ENCODE measurements around the gene APOA5.
"Not testable (repeated sequence)": the region's sequence is repeated elsewhere in the genome, so short reads cannot be mapped to it uniquely, and the experiment has no call there.

APOA5 gene, protein sequence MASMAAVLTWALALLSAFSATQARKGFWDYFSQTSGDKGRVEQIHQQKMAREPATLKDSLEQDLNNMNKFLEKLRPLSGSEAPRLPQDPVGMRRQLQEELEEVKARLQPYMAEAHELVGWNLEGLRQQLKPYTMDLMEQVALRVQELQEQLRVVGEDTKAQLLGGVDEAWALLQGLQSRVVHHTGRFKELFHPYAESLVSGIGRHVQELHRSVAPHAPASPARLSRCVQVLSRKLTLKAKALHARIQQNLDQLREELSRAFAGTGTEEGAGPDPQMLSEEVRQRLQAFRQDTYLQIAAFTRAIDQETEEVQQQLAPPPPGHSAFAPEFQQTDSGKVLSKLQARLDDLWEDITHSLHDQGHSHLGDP

DNA sequence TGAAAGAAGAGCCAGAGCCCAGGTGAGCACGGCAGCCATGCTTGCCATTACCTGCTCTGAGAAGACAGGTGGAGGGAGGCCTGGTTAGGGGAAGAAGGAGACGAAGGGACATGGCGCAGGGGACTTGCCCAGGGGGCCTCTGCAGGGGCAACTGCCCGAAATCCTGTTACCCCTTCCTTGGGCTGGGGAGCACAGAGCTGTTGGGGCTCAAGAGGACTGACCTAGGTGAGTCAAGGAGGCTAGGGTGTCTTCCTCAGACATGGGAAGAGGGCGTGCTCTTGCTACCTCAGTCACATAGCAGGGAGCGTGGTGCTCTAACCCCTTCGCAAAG lies at the start of gene APOA5:
Gene APOA5 (minus strand): TSS at position 67 of the 331 bp plus-strand sequence. CDS start 19 bp downstream, at position 48.
- FAIRE-seq, result no peak

DNA sequence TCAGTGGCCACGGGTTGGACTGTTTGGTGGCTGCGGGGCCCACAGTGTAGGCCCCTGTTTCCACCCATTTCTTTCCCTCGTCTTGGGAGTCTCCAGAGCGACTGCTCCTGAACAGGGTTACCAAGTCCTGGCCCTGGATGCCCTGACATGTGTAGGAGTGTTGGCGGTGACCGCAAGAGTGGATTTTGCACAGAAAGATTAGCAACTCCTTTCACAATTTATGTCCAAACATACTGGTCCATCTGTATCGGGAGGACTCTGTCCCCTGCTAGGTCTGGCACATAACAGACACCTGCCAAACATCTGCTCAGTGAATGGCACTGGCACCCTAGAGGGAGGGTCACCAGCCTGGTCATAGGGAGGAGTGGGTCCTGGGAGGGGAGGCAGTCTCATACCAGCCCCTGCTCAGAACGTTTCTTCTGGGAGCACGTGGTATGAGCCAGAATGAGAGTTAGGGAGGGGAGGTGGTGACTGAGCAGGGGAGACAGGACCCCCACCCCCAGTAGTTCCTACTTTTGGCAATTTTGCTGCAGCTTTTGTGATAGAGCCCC lies 49.1 kb upstream of the APOA5 start:
- no peak for FAIRE-seq

DNA sequence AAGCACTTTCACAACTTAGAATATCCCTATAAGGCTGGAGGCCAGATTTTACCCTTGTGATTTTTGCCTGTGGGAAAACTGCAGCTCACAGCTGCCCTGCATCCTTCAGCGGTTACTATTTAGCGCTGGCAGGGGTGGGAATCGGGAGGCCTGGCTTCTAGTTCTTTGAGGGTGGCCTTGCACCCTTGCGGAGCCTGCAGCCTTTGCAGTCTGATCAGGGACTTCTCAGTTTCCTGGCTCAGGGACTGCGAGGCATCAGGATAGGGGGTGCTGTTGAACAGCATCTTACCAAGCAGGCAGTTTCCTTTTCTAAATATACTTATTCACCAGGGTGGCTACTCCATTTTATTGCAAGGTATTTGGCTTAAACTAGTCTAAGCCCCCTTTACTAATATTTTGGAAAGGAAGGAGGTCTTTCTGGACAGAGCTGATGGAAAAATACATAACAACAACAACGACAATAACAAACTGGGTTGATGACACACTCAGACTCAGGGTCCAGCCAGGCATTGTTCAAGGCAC lies 48.6 kb upstream of the APOA5 start:
- no peak for FAIRE-seq

DNA sequence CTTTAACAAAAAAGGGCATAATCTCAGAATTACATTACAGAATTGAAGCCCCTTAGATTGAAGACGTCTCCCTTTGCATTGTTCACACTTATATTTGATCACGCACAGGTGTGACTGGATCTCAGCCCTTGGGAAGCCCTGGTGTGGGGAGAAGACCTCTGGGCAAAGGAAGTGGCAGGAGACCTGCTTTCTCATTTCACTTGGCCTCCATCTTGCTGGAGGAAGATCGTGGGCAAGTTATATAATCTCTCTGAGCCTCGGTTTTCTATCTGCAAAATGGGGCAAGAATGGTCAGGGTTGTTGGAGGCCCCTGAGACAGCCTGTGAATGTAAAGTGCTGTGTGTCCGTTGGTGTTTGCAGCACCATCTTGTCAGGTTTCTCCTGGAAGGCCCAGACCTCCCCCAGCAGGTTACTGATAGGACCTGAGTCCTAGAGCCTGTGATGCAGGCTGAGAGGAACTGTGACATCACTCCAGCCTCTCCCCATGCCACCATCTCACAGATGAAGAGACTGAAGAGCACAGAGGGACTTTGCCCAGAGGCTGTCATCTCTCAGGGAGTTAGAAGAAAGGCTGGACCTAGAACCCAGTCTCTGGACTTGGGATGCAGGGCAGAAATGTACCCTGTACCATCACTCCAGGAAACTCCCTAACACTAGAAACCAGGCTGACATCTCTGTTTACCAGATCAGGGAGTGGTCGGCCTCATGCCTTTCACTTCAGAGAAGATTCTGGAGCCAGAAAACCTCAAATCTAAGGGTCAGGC lies 46.8 kb upstream of the APOA5 start:
- no peak for FAIRE-seq

DNA sequence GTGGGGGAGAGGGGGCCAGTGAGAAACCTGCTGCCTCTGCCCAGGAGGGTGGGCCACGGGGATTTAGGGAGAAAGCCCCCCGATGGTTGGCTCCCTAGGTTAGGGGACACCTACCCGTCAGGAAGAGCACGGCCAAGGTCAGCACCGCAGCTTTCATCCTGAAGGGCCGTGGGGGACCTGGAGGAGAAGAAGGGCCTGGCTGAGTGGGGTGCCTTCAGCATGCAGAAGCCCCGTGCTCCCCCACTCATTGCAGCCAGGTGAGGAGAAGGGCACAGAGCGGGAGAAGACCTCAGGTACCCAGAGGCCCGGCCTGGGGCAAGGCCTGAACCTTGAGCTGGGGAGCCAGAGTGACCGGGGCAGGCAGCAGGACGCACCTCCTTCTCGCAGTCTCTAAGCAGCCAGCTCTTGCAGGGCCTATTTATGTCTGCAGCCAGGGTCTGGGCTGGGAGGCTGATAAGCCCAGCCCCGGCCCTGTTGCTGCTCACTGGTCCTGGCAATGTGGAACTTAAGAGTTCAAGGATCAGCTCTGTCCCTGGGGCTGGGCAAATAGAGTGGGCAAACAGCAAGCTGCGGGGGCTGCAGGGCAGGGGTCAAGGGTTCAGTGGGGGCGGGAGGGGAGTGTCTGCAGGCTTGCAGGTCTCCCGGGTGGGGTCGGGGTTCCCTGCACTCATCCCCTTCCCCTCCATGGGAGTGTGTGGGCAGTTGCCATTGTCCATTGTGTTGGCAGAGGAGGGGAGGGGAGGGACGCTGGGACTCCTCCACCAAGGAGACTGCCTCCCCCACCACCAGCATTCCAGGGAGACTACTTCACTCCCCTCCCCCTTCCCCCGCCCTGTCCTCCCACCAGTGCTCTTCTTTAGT lies 45.8 kb upstream of the APOA5 start, which contains the start of gene APOA1:
Gene APOA1 (minus strand): TSS at position 392 of the 861 bp plus-strand sequence. CDS start 235 bp downstream, at position 157.
- FAIRE-seq, result no peak

DNA sequence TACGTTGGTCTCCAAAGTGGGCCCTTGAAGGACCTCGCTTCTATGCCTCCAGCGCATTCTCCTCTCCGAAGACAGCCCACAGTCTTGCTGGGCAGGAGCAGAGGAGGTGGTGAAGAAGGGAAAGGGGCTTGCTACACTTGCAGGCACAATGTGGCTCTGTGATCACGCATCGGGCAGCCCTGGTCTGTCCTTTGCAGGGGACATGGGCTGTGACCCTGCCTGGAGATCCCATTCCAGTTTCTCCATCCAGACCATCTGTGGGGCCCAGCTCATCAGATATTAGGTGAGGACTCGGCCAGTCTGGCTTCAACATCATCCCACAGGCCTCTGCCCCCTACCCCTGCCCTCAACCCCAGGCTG lies 44.9 kb upstream of the APOA5 start:
- no peak for FAIRE-seq

DNA sequence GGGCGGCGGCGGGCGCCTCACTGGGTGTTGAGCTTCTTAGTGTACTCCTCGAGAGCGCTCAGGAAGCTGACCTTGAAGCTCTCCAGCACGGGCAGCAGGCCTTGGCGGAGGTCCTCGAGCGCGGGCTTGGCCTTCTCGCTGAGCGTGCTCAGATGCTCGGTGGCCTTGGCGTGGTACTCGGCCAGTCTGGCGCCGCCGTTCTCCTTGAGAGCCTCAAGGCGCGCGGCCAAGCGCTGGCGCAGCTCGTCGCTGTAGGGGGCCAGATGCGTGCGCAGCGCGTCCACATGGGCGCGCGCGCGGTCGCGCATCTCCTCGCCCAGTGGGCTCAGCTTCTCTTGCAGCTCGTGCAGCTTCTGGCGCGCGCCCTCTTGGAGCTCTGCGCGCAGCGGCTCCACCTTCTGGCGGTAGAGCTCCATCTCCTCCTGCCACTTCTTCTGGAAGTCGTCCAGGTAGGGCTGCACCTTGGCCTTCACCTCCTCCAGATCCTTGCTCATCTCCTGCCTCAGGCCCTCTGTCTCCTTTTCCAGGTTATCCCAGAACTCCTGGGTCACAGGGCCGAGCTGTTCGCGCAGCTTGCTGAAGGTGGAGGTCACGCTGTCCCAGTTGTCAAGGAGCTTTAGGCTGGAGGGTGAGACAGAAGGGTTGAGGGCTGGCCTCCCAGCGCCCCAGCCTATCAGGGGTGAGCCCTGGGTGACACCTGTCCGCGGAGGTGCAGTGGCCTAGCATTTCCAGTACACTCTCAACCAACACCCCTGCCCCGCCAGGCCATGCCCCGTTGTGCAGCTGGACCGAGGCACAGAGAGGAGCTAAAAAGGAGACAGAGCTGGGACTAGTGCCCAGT lies 44.3 kb upstream of the APOA5 start:
- FAIRE-seq, result no peak

DNA sequence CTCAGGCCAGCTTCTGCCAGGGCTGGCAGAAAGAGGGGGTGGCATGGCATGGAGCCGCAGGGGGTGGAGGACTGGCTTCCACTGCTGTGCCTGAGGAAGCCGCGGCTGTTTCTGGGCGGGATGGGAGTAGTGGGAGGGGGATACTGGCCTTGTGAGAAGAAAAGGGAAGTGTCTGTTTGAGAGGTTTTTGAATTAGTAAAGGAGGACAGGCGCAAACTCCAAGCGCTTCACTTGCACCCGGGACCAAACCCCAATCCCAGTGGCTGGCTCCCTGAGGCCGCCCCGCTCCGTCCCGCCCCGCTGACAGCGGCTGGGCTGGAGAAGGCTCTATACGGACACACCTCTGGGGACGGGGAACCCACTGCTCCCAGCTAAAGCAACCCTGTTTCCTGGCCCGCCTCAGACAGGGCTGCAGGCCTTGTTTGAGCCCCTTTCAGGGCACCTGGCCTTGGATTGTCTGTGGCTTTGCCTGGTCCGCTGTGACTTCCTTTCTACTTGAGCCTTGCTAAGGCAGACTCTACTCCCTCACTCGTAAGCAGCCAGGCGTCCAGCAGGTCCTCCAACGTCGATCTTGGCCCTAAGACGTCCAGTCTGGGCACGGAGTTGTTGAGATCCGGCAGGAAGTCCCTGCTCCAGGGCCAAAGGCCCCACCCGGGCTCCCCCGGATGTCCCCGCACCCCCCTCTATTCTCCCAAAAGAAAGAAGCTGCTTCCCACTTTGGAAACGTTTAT lies 43.5 kb upstream of the APOA5 start:
- no peak for FAIRE-seq

DNA sequence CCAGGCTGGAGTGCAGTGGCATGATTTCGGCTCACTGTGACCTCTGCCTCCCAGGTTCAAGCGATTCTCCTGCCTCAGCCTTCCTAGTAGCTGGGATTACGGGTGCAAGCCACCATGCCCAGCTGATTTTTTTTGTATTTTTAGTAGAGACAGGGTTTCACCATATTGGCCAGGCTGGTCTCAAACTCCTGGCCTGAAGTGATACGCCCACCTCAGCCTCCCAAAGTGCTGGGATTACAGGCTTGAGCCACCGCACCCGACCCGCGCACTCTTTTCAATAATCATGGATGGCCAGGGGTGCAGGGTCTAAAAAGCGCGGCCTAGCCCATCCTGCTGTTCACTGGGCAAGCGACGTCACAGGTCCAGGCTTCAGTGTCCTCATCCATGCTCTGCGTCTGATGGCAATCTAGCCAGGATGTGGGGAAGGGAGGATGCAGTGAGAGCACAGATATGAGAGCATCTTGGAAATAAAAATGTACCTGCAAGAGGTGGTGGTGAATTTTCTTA lies 42.9 kb upstream of the APOA5 start:
- FAIRE-seq, result not testable (repeated sequence)

DNA sequence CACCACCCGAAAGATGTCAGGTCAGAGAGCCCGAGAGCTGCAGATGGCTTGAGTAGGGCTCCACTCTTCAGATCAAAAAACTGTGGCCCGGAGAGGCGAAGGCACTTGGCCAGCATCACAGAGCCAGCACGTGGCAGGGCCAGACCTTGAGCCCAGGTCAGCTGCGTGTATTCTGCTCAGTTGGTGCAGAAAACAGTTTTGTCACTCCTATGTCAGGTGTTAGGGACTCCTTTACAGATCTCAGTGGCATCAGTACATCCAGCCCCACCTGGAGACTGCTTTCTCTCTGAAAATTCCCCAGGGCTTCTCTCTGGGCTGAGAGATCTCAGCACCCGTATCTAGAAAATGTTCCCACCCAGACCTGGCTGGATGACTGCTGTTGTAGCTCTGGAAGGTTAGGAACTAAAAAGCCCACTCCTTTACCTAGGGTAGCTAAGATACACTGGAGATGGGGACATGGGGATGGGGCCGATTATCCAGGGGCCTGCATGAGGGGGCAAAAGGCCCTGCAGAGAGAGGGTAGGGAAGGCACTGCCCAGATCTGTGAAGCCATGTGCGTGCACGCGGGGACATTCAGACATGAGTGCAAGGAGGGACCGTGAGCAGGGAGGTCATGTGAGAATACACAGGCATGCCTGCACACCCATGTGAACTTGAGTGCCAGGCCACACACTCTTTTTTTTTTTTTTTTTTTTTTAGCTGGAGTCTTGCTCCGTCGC lies 42.3 kb upstream of the APOA5 start:
- FAIRE-seq, result no peak

DNA sequence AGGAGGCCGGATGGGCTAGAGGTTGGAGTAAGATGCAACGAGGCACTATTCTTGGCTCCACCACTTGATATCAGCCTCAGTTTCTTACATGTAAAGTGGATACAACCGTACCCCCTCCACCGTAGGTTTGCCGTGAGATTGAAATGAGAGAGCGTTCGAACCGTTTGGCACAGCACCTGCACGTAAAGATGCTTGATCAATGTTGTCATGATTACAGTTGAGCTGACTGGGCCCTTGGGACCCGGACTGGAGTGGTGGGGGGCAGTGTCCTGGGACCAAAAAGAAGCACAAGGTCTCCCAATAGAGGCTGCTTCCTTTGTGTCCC lies 41.8 kb upstream of the APOA5 start:
- FAIRE-seq, result no peak

DNA sequence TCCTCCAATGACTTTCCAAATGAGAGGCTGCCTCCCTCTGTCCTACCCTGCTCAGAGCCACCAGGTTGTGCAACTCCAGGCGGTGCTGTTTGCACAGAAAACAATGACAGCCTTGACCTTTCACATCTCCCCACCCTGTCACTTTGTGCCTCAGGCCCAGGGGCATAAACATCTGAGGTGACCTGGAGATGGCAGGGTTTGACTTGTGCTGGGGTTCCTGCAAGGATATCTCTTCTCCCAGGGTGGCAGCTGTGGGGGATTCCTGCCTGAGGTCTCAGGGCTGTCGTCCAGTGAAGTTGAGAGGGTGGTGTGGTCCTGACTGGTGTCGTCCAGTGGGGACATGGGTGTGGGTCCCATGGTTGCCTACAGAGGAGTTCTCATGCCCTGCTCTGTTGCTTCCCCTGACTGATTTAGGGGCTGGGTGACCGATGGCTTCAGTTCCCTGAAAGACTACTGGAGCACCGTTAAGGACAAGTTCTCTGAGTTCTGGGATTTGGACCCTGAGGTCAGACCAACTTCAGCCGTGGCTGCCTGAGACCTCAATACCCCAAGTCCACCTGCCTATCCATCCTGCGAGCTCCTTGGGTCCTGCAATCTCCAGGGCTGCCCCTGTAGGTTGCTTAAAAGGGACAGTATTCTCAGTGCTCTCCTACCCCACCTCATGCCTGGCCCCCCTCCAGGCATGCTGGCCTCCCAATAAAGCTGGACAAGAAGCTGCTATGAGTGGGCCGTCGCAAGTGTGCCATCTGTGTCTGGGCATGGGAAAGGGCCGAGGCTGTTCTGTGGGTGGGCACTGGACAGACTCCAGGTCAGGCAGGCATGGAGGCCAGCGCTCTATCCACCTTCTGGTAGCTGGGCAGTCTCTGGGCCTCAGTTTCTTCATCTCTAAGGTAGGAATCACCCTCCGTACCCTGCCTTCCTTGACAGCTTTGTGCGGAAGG lies 40.9 kb upstream of the APOA5 start:
- no peak for FAIRE-seq

DNA sequence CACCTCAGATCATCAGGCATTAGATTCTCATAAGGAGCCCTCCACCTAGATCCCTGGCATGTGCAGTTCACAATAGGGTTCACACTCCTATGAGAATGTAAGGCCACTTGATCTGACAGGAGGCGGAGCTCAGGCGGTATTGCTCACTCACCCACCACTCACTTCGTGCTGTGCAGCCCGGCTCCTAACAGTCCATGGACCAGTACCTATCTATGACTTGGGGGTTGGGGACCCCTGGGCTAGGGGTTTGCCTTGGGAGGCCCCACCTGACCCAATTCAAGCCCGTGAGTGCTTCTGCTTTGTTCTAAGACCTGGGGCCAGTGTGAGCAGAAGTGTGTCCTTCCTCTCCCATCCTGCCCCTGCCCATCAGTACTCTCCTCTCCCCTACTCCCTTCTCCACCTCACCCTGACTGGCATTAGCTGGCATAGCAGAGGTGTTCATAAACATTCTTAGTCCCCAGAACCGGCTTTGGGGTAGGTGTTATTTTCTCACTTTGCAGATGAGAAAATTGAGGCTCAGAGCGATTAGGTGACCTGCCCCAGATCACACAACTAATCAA lies 40.2 kb upstream of the APOA5 start:
- no peak for FAIRE-seq

DNA sequence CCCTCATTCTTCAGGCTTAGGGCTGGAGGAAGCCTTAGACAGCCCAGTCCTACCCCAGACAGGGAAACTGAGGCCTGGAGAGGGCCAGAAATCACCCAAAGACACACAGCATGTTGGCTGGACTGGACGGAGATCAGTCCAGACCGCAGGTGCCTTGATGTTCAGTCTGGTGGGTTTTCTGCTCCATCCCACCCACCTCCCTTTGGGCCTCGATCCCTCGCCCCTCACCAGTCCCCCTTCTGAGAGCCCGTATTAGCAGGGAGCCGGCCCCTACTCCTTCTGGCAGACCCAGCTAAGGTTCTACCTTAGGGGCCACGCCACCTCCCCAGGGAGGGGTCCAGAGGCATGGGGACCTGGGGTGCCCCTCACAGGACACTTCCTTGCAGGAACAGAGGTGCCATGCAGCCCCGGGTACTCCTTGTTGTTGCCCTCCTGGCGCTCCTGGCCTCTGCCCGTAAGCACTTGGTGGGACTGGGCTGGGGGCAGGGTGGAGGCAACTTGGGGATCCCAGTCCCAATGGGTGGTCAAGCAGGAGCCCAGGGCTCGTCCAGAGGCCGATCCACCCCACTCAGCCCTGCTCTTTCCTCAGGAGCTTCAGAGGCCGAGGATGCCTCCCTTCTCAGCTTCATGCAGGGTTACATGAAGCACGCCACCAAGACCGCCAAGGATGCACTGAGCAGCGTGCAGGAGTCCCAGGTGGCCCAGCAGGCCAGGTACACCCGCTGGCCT lies 38.7 kb upstream of the APOA5 start:
- FAIRE-seq, result no peak

DNA sequence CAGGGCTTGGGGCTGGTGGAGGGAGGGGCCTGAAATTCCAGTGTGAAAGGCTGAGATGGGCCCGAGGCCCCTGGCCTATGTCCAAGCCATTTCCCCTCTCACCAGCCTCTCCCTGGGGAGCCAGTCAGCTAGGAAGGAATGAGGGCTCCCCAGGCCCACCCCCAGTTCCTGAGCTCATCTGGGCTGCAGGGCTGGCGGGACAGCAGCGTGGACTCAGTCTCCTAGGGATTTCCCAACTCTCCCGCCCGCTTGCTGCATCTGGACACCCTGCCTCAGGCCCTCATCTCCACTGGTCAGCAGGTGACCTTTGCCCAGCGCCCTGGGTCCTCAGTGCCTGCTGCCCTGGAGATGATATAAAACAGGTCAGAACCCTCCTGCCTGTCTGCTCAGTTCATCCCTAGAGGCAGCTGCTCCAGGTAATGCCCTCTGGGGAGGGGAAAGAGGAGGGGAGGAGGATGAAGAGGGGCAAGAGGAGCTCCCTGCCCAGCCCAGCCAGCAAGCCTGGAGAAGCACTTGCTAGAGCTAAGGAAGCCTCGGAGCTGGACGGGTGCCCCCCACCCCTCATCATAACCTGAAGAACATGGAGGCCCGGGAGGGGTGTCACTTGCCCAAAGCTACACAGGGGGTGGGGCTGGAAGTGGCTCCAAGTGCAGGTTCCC lies 38.0 kb upstream of the APOA5 start, which contains the start of gene APOC3:
Gene APOC3 (plus strand): TSS at position 383 of the 659 bp plus-strand sequence. CDS start 676 bp downstream, outside the sequence.
- no peak for FAIRE-seq

DNA sequence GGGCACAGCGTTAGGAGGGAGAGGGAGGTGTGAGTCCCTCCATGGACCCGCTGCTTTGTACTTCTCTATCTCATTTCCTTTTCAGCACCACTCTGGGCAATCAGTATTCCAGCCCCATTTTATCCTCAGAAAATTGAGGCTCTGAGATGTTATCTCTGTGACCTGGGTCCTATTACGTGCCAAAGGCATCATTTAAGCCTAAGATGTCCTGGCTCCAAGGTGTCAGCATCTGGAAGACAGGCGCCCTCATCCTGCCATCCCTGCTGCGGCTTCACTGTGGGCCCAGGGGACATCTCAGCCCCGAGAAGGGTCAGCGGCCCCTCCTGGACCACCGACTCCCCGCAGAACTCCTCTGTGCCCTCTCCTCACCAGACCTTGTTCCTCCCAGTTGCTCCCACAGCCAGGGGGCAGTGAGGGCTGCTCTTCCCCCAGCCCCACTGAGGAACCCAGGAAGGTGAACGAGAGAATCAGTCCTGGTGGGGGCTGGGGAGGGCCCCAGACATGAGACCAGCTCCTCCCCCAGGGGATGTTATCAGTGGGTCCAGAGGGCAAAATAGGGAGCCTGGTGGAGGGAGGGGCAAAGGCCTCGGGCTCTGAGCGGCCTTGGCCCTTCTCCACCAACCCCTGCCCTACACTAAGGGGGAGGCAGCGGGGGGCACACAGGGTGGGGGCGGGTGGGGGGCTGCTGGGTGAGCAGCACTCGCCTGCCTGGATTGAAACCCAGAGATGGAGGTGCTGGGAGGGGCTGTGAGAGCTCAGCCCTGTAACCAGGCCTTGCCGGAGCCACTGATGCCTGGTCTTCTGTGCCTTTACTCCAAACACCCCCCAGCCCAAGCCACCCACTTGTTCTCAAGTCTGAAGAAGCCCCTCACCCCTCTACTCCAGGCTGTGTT lies 37.2 kb upstream of the APOA5 start:
- no peak for FAIRE-seq

Measured in islet of Langerhans (tissue), 1 donor.